WI38 (cell line): Measurements from ENCODE around the gene HIVEP2.

ENCODE experiments used
- H3K4me3 ChIP-seq: 2 replicates; pipeline ENCODE4 v1.5.1; 2011; ENCODE audit warnings: low read depth, mild to moderate bottlenecking, control low read depth, low read length
- TF ChIP-seq, protein P1 (sequence below): IDR thresholded peaks from 2 replicates; pipeline ENCODE4 v1.5.1; 2012; ENCODE audit warnings: low read depth, mild to moderate bottlenecking, control low read depth, low read length

HIVEP2 gene

GRCh38 chr6:142765306-142765705 lies 179.7 kb downstream of the HIVEP2 start:
- H3K4me3 ChIP-seq, result no peak overlapping the region
- TF ChIP-seq, protein P1, sequence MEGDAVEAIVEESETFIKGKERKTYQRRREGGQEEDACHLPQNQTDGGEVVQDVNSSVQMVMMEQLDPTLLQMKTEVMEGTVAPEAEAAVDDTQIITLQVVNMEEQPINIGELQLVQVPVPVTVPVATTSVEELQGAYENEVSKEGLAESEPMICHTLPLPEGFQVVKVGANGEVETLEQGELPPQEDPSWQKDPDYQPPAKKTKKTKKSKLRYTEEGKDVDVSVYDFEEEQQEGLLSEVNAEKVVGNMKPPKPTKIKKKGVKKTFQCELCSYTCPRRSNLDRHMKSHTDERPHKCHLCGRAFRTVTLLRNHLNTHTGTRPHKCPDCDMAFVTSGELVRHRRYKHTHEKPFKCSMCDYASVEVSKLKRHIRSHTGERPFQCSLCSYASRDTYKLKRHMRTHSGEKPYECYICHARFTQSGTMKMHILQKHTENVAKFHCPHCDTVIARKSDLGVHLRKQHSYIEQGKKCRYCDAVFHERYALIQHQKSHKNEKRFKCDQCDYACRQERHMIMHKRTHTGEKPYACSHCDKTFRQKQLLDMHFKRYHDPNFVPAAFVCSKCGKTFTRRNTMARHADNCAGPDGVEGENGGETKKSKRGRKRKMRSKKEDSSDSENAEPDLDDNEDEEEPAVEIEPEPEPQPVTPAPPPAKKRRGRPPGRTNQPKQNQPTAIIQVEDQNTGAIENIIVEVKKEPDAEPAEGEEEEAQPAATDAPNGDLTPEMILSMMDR, result no peak

DNA sequence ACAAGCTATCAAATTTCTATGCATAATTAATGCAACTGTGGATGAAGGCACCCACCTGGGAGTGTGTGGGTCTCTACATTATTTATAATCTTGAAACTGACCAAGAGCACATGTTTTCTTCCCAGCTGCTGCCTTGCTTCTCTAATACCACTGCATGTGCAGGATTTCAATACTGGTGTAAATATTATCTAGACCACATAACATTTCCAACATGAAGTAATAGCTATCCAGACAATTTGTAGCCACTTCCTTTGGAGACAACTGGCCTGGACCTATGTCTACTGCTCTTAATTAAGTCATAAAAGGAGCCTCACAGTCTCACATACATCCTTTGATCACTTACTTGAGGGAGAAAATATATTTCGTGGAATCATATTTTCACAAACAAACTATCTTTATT lies 180.7 kb downstream of the HIVEP2 start:
- TF ChIP-seq, protein P1, result no peak
- H3K4me3 ChIP-seq, result no peak overlapping the region

GRCh38 chr6:142763205-142763604 lies 181.8 kb downstream of the HIVEP2 start:
- TF ChIP-seq, protein P1, result no peak

GRCh38 chr6:142761756-142762155 lies 183.2 kb downstream of the HIVEP2 start:
- no peak overlapping the region for H3K4me3 ChIP-seq
- TF ChIP-seq, protein P1, result no peak

More at GRCh38 chr6:142763205-142763604, 181.8 kb downstream of the HIVEP2 start:
- no peak overlapping the region for H3K4me3 ChIP-seq

GRCh38 chr6:142760152-142760551 lies 184.8 kb downstream of the HIVEP2 start:
- H3K4me3 ChIP-seq, result no peak overlapping the region

GRCh38 chr6:142758629-142759025 lies 186.3 kb downstream of the HIVEP2 start:
- TF ChIP-seq, protein P1, result no peak
- no peak overlapping the region for H3K4me3 ChIP-seq

More at GRCh38 chr6:142760152-142760551, 184.8 kb downstream of the HIVEP2 start:
- TF ChIP-seq, protein P1, result no peak

DNA sequence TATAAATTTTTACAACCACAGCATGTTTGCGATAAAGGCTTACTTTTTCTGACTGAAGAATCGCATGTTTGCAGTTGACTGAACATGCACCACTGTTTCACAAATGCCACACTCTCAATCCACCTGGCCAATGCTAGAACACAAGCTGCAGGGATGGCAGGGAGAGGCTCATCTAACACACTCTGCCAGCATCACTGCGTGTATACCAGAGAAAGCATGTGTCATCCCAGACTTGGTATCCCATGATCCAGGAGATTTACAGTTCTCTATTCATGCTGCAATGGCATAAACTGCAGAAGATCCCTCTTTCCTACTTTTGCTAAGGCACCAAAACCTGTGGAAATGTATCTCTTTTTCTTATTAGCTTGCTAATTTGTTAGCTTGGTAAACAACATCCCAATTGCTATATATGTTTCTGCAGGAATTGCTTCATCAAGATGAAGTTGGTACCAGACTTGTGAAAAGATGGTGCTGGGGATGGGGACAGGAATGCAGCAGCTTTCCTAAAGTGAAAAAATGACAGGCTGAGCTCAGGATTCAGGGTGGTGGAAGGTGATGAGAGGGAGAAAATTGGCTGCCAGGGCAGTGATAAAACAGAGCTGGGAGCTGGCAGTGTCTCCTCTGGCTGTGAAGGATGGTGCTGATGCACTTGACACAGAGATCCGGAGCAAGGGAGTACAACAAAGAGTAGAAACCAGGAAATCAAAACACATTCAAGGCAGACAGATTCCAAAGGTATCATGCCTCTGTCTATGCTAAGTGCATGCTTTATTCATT lies 186.9 kb downstream of the HIVEP2 start:
- TF ChIP-seq, protein P1, result no peak
- H3K4me3 ChIP-seq, result no peak overlapping the region
